Transverse colon (tissue), 4 donors: Measurements from ENCODE around the gene MYRIP. TPM values are rescaled to one million over a fixed set of nuclear protein-coding genes. Genes with fewer than 3 reads are reported as not detected.

Experiments
- DNase-seq: peaks from one replicate; pipeline ENCODE4 v3.0.0-alpha.2; 2019
- H3K27ac ChIP-seq, 4 donors: fragments of 200-600 bp; sonication (generic); 2 replicates each; pipeline ENCODE4 v1.5.1; 2016 to 2018; ENCODE audit warnings: inconsistent platforms in 4 of 4
- H3K27me3 ChIP-seq: fragments of 200-600 bp; sonication (generic); 2 replicates; pipeline ENCODE4 v1.5.1; 2017; ENCODE audit warnings: inconsistent platforms
- H3K36me3 ChIP-seq, 4 donors: fragments of 200-600 bp; sonication (generic); 2 replicates each; pipeline ENCODE4 v1.5.1; 2017 to 2019; ENCODE audit warnings: inconsistent platforms in 4 of 4
- H3K4me1 ChIP-seq, 4 donors: fragments of 200-600 bp; sonication (generic); 2 replicates each; pipeline ENCODE4 v1.5.1; 2017 to 2020; ENCODE audit warnings: inconsistent platforms in 4 of 4
- H3K4me3 ChIP-seq, 4 donors: fragments of 200-600 bp; sonication (generic); 1 replicate in 1 of 4; 2 replicates in 3 of 4; pipeline versions ENCODE4 v1.5.1 to v1.6.1; 2017 to 2019; ENCODE audit warnings: inconsistent platforms in 4 of 4
- H3K9me3 ChIP-seq, 2 donors: fragments of 200-600 bp; sonication (generic); 2 replicates each; pipeline ENCODE4 v1.5.1; 2017 to 2019; ENCODE audit warnings: inconsistent platforms in 2 of 2
- EP300 ChIP-seq: sonication (generic); formaldehyde crosslinking; IDR thresholded peaks from one replicate; pipeline ENCODE4 v1.6.1; 2017; ENCODE audit warnings: antibody characterized with exemption, low read depth
- POLR2A ChIP-seq: fragments of 450-650 bp; IDR thresholded peaks from one replicate; pipeline ENCODE4 v1.6.1; 2016; ENCODE audit warnings: antibody characterized with exemption, mild to moderate bottlenecking, moderate library complexity
- POLR2AphosphoS5 ChIP-seq, 3 donors: sonication (generic); formaldehyde crosslinking; IDR thresholded peaks; one replicate each; pipeline ENCODE4 v1.6.1; 2016; ENCODE audit warnings: antibody characterized with exemption in 3 of 3
- WGBS, 2 donors: methylation state at CpG; one replicate each; pipeline ENCODE4 v1.1.5; 2018; ENCODE audit warnings: low coverage in 1 of 2; 5-methylcytosine and 5-hydroxymethylcytosine counted together
- in situ Hi-C, 4 donors: fragments of 200-750 bp; cut with MboI; loops; one replicate each; pipeline versions ENCODE4 v1.15.0 to v1.15.1; 2017; ENCODE audit warnings: low sequenced_read_pairs in 3 of 4, low pct_ligation_motif_present in 1 of 4, low pct_unique_long_range_greater_than_20kb in 1 of 4
- intact Hi-C: fragments of 100-400 bp; cut with DNase I; formaldehyde crosslinking; loops from one replicate; pipeline ENCODE4 v1.15.1; 2023; ENCODE audit warnings: low total_unique reads
- total RNA-seq, 4 donors: library from RNA; depleted of rRNA; stranded (reverse); fragments of >200 nt; gene quantifications; one replicate each; pipeline ENCODE4 v1.1.0, GENCODE V29; 2016
- TF ChIP-seq, protein P1 (sequence below), 5 experiments: fragments of 200-600 bp in 3 of 5; fragments of 450-650 bp in 2 of 5; sonication (generic) in 3 of 5; IDR thresholded peaks; 1 replicate in 2 of 5; 2 replicates in 3 of 5; pipeline ENCODE4 v1.5.1; 2016 to 2017; ENCODE audit warnings: antibody characterized with exemption in 5 of 5, inconsistent platforms in 3 of 5, mild to moderate bottlenecking in 2 of 5, moderate library complexity in 1 of 5

Gene MYRIP
- total RNA-seq, 4 donors from 2014 or later: 2.6 to 19.7 (median 5.4) TPM

DNA sequence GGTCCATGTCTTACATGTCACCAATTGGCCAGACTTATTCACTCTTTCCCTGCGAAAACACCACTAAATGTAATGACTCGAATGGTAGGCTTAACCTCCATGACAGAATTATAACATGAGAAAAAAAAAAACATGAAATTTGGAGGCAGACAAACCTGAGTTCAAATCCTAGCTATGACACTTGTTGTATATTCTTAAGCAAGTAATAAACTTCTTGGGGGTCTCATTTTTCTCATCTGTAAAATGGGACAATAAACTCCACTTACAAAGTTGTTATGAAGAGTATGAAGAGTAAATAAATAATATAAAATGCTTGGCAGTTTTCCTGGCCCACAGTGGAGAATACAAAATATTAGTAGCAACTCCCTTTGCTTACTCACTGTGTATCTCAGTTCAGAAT lies 488.7 kb downstream of the MYRIP start:
- 94% methylated on average over 2 of the region's 2 CpGs; no CpG with 5 or more reads in 1 of the 2 donors for WGBS, 2 donors
- intact Hi-C loops: no loop called here
- no peaks in the 10 kb centered on the region for H3K27me3 ChIP-seq

GRCh38 chr3:40299130-40299720 lies 489.8 kb downstream of the MYRIP start:
- H3K9me3 ChIP-seq: no peaks in the 10 kb centered on the region
- H3K27ac ChIP-seq: no peak overlapping the region
- 85 to 90% methylated on average over 5 of the region's 5 CpGs for WGBS, 2 donors
- no peak for DNase-seq
- H3K27me3 ChIP-seq: no peaks in the 10 kb centered on the region
- H3K4me1 ChIP-seq: no peaks in the 10 kb centered on the region
- in situ Hi-C loops (no loop called here), intact Hi-C loops (no loop called here)
- TF ChIP-seq, protein P1, sequence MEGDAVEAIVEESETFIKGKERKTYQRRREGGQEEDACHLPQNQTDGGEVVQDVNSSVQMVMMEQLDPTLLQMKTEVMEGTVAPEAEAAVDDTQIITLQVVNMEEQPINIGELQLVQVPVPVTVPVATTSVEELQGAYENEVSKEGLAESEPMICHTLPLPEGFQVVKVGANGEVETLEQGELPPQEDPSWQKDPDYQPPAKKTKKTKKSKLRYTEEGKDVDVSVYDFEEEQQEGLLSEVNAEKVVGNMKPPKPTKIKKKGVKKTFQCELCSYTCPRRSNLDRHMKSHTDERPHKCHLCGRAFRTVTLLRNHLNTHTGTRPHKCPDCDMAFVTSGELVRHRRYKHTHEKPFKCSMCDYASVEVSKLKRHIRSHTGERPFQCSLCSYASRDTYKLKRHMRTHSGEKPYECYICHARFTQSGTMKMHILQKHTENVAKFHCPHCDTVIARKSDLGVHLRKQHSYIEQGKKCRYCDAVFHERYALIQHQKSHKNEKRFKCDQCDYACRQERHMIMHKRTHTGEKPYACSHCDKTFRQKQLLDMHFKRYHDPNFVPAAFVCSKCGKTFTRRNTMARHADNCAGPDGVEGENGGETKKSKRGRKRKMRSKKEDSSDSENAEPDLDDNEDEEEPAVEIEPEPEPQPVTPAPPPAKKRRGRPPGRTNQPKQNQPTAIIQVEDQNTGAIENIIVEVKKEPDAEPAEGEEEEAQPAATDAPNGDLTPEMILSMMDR (IDR thresholded peaks at IDR 0.05): no peak
- TF ChIP-seq POLR2A: no peak
- TF ChIP-seq POLR2AphosphoS5 (IDR thresholded peaks at IDR 0.05): no peak
- no peak for TF ChIP-seq EP300
- H3K36me3 ChIP-seq: no peaks in the 10 kb centered on the region
- H3K4me3 ChIP-seq: no peak overlapping the region

More for the DNA sequence above, 488.7 kb downstream of the MYRIP start:
- Histone ChIP-seq H3K4me1 (no peaks in the 10 kb centered on the region), H3K4me3 (no peak overlapping the region), H3K36me3 (no peaks in the 10 kb centered on the region), H3K9me3 (no peaks in the 10 kb centered on the region), H3K27ac (no peak overlapping the region)
- no peak for DNase-seq
- in situ Hi-C loops: no loop called here
- TF ChIP-seq POLR2AphosphoS5 (IDR thresholded peaks at IDR 0.05) (no peak), POLR2A (no peak), EP300 (no peak)
- TF ChIP-seq, protein P1 (IDR thresholded peaks at IDR 0.05): no peak

GRCh38 chr3:40299721-40300335 lies 490.4 kb downstream of the MYRIP start:
- intact Hi-C loops (loop anchor here (5.0 kb wide), 1 partner anchor 1098 kb away; no protein-coding TSS in a partner anchor), in situ Hi-C loops (loop anchor here in 1 of 4 donors (25.0 kb wide), 1 partner anchor 888 kb away; the partner anchor contains the start of gene RPSA)
- TF ChIP-seq POLR2AphosphoS5 (IDR thresholded peaks at IDR 0.05) (no peak), POLR2A (no peak), EP300 (no peak)
- TF ChIP-seq, protein P1 (IDR thresholded peaks at IDR 0.05): no peak
- H3K4me1 ChIP-seq: no peaks in the 10 kb centered on the region
- no peaks in the 10 kb centered on the region for H3K36me3 ChIP-seq
- no peak overlapping the region for H3K27ac ChIP-seq
- no peak for DNase-seq
- no peaks in the 10 kb centered on the region for H3K27me3 ChIP-seq
- H3K4me3 ChIP-seq: no peak overlapping the region
- WGBS, 2 donors: 72 to 80% methylated on average over 3 of the region's 3 CpGs
- H3K9me3 ChIP-seq: no peaks in the 10 kb centered on the region

DNA sequence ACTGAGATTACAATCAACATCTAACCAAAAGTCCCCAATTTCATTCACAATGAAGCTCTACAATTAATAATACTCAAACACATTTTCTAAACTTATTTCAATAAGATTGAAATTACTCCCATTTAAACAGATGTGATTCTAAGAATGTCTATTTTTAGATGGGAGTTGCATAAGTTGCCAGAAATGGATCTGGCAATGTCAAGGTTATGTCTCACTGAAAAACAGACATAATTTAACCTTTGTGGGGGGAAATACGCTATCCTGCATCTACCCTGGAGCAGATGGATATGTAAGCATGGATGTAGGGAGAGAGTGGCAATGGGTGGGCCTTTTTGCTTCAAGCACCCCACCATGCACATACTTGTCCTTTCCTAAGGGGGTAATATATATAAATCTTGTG lies 493.4 kb downstream of the MYRIP start:
- intact Hi-C loops (loop anchor here (5.0 kb wide), 1 partner anchor 1100 kb away; no protein-coding TSS in a partner anchor), in situ Hi-C loops (loop anchor here in 1 of 4 donors (25.0 kb wide), 1 partner anchor 890 kb away; the partner anchor contains the start of gene RPSA)
- Histone ChIP-seq H3K27ac (no peak overlapping the region), H3K27me3 (no peaks in the 10 kb centered on the region), H3K9me3 (no peaks in the 10 kb centered on the region), H3K4me1 (no peaks in the 10 kb centered on the region), H3K4me3 (no peak overlapping the region), H3K36me3 (no peaks in the 10 kb centered on the region)
- no peak for DNase-seq
- 50 to 77% methylated on average over 1 of the region's 1 CpG for WGBS, 2 donors
- TF ChIP-seq EP300: no peak
- TF ChIP-seq POLR2AphosphoS5 (IDR thresholded peaks at IDR 0.05): no peak
- TF ChIP-seq, protein P1 (IDR thresholded peaks at IDR 0.05): no peak
- no peak for TF ChIP-seq POLR2A
